Measurements from ENCODE around the gene MEGF9.

- TF ChIP-seq CTCF (IDR thresholded peaks at IDR 0.05; ENCODE audit: insufficient read depth, low read length): no peak
- TF ChIP-seq GABPA (IDR thresholded peaks at IDR 0.05; ENCODE audit: low read depth): no peak
- TF ChIP-seq POLR2AphosphoS5 (IDR thresholded peaks at IDR 0.05; ENCODE audit: low read depth): no peak
Measured at GRCh38 chr9:120569556-120569955, 144.7 kb downstream of the MEGF9 start.

Data from HL-60 (cell line).